SU-DHL-6 (cell line): ENCODE data around the gene RASGRP2.

Source experiments
- EZH2phosphoT487 ChIP-seq: fragments of 200-600 bp; sonication (generic), shearing (Covaris generic); conservative IDR thresholded peaks from 2 replicates; pipeline ENCODE4 v1.6.1; 2018; ENCODE audit warnings: mild to moderate bottlenecking, antibody characterized with exemption, low read length, moderate library complexity, mixed read lengths
- TF ChIP-seq, protein P1 (sequence below): fragments of 200-600 bp; sonication (generic); IDR thresholded peaks from one replicate; pipeline ENCODE4 v1.5.1; 2017; ENCODE audit warnings: antibody characterized with exemption, mild to moderate bottlenecking, low read length, moderate library complexity; ENCODE audit not compliant: insufficient read depth, poor library complexity, severe bottlenecking

DNA sequence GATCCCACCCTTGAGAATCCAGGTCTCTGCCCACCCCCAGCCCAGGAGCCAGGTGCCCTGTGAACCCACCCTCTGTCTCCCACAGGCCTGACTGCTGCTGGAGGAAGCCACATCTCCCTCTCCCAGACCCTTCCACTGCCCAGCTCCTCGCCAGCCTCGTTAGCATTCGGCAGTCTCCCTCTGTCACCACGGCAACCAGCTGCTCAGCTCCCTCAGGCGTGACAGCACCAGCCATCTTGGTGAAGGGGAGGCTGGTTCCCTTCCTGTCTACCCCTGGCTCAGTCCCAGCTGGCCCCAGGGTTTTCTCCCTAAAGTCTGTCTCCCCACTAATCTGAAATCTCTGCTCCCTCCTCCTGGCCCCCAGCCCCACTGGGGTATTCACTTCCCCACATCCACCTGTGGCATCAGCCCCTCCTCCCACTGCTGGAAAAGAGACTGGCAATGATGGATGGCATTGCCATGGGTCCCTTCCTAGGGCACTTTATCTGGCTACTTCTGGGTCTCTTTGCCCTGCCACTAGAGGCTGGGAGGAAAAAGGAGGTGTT is 49.0 kb downstream of the RASGRP2 start:
- TF ChIP-seq, protein P1, sequence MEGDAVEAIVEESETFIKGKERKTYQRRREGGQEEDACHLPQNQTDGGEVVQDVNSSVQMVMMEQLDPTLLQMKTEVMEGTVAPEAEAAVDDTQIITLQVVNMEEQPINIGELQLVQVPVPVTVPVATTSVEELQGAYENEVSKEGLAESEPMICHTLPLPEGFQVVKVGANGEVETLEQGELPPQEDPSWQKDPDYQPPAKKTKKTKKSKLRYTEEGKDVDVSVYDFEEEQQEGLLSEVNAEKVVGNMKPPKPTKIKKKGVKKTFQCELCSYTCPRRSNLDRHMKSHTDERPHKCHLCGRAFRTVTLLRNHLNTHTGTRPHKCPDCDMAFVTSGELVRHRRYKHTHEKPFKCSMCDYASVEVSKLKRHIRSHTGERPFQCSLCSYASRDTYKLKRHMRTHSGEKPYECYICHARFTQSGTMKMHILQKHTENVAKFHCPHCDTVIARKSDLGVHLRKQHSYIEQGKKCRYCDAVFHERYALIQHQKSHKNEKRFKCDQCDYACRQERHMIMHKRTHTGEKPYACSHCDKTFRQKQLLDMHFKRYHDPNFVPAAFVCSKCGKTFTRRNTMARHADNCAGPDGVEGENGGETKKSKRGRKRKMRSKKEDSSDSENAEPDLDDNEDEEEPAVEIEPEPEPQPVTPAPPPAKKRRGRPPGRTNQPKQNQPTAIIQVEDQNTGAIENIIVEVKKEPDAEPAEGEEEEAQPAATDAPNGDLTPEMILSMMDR, result no peak
- TF ChIP-seq EZH2phosphoT487, result no peak
